WTC11 (cell line): Measurements from ENCODE around the gene APPL1. TPM values are rescaled to one million over a fixed set of nuclear protein-coding genes. Genes with fewer than 3 reads are reported as not detected.

Experiments used
- total RNA-seq: library from RNA; stranded (reverse); gene quantifications from 3 replicates; pipeline ENCODE4 v1.2.3, GENCODE V29; 2021

APPL1 gene
- total RNA-seq, 1 experiment from 2014 or later: 35.8 TPM

Other genes with a start within 250 kb of the APPL1 start
- gene SPATA12, start 167.1 kb upstream of the APPL1 start, total RNA-seq: 0.18 to 0.39 TPM (median 0.37 TPM) in 3 replicates
- 59.1 to 72.9 TPM (median 66.0 TPM) in 3 replicates for gene IL17RD, start 62.4 kb upstream of the APPL1 start, total RNA-seq
- gene HESX1, start 27.8 kb upstream of the APPL1 start, total RNA-seq: 4.5 to 5.6 TPM (median 4.8 TPM) in 3 replicates
- not detected in 3 replicates for gene ASB14, start 65.0 kb downstream of the APPL1 start, total RNA-seq